SU-DHL-6 (cell line): ENCODE data around the gene ROR1.

ENCODE experiments used
- H2AFZ ChIP-seq: fragments of 200-600 bp; sonication (generic); 2 replicates; pipeline ENCODE4 v1.6.1; 2014; ENCODE audit warnings: low read depth, mild to moderate bottlenecking, moderate library complexity, mixed read lengths, antibody characterized with exemption, low read length; ENCODE audit not compliant: severe bottlenecking
- H3F3A ChIP-seq: fragments of 200-600 bp; shearing (Covaris generic); 2 replicates; pipeline ENCODE4 v1.6.0; 2016; ENCODE audit warnings: antibody characterized with exemption, mild to moderate bottlenecking; ENCODE audit not compliant: insufficient read depth
- H3K27ac ChIP-seq: fragments of 200-600 bp; sonication (generic); 2 replicates; pipeline ENCODE4 v1.5.1; 2016; ENCODE audit warnings: low read depth, mild to moderate bottlenecking, low read length, moderate library complexity, mixed read lengths
- H3K27me3 ChIP-seq: fragments of 200-600 bp; sonication (generic), shearing (Covaris generic); 2 replicates; pipeline ENCODE4 v1.6.0; 2014; ENCODE audit warnings: mild to moderate bottlenecking, low read length
- H3K36me3 ChIP-seq: fragments of 200-600 bp; sonication (generic); 2 replicates; pipeline ENCODE4 v1.6.1; 2014; ENCODE audit warnings: mild to moderate bottlenecking, low read length, mixed read lengths
- H3K4me2 ChIP-seq: fragments of 300-600, 200-600 bp; shearing (Covaris generic), sonication (generic); 2 replicates; pipeline ENCODE4 v1.6.0; 2014; ENCODE audit warnings: low read length, low read depth, mild to moderate bottlenecking; ENCODE audit not compliant: poor library complexity, severe bottlenecking
- H3K4me3 ChIP-seq: fragments of 200-600 bp; sonication (generic); 2 replicates; pipeline ENCODE4 v1.5.1; 2014; ENCODE audit warnings: antibody characterized with exemption, low read length, mild to moderate bottlenecking, mixed read lengths; ENCODE audit not compliant: insufficient read depth, poor library complexity, severe bottlenecking
- H3K79me2 ChIP-seq: fragments of 200-600 bp; sonication (generic); 2 replicates; pipeline ENCODE4 v1.6.1; 2014; ENCODE audit warnings: mild to moderate bottlenecking, low read length, moderate library complexity; ENCODE audit not compliant: insufficient read depth
- H3K9ac ChIP-seq: fragments of 200-600 bp; sonication (generic); 2 replicates; pipeline ENCODE4 v1.7.0; 2014; ENCODE audit warnings: mild to moderate bottlenecking, low read length
- H3K9me2 ChIP-seq: fragments of 200-600 bp; sonication (generic); replicated peaks from 2 replicates; pipeline ENCODE4 v1.6.1; 2014; ENCODE audit warnings: low read length; ENCODE audit not compliant: insufficient read depth
- H3K9me3 ChIP-seq: fragments of 200-600 bp; sonication (generic); 2 replicates; pipeline ENCODE4 v1.6.1; 2014; ENCODE audit warnings: low read length, mixed read lengths; ENCODE audit not compliant: insufficient read depth
- H4K20me1 ChIP-seq: fragments of 200-600 bp; sonication (generic); 2 replicates; pipeline ENCODE4 v1.6.1; 2014; ENCODE audit warnings: low read depth, mild to moderate bottlenecking, antibody characterized with exemption, low read length, moderate library complexity, mixed read lengths
- CTCF ChIP-seq: fragments of 200-600 bp; sonication (generic); IDR thresholded peaks from one replicate; pipeline ENCODE4 v1.5.1; 2017; ENCODE audit warnings: antibody characterized with exemption, mild to moderate bottlenecking, low read length, moderate library complexity; ENCODE audit not compliant: insufficient read depth, poor library complexity, severe bottlenecking
- EZH2phosphoT487 ChIP-seq: fragments of 200-600 bp; sonication (generic), shearing (Covaris generic); conservative IDR thresholded peaks from 2 replicates; pipeline ENCODE4 v1.6.1; 2018; ENCODE audit warnings: mild to moderate bottlenecking, antibody characterized with exemption, low read length, moderate library complexity, mixed read lengths

ROR1 gene

GRCh38 chr1:63843010-63843409 lies 69.2 kb downstream of the ROR1 start:
- Histone ChIP-seq H3K79me2 (no peaks in the 10 kb centered on the region), H3K27ac (no peak overlapping the region), H3K27me3 (no peaks in the 10 kb centered on the region), H2AFZ (no peak overlapping the region), H3K36me3 (no peaks in the 10 kb centered on the region), H4K20me1 (no peaks in the 10 kb centered on the region), H3K4me2 (no peak overlapping the region), H3K4me3 (no peak overlapping the region), H3F3A (no peaks in the 10 kb centered on the region), H3K9me2 (no peaks in the 10 kb centered on the region), H3K9me3 (no peaks in the 10 kb centered on the region), H3K9ac (no peak overlapping the region)
- TF ChIP-seq CTCF (no peak), EZH2phosphoT487 (no peak)

- Histone ChIP-seq H3F3A (no peaks in the 10 kb centered on the region), H3K27me3 (no peaks in the 10 kb centered on the region), H3K36me3 (no peaks in the 10 kb centered on the region), H4K20me1 (no peaks in the 10 kb centered on the region), H3K4me3 (no peak overlapping the region), H3K9me2 (no peaks in the 10 kb centered on the region), H2AFZ (no peak overlapping the region), H3K79me2 (no peaks in the 10 kb centered on the region), H3K27ac (no peak overlapping the region), H3K9me3 (no peaks in the 10 kb centered on the region), H3K4me2 (no peak overlapping the region), H3K9ac (no peak overlapping the region)
- TF ChIP-seq EZH2phosphoT487, result no peak
- TF ChIP-seq CTCF, result no peak
Measured at GRCh38 chr1:63843884-63844283, 70.1 kb downstream of the ROR1 start.

- H3K79me2 ChIP-seq, result no peaks in the 10 kb centered on the region
- TF ChIP-seq EZH2phosphoT487, result no peak
- TF ChIP-seq CTCF, result no peak
Measured at GRCh38 chr1:63845346-63845745, 71.5 kb downstream of the ROR1 start.

More at GRCh38 chr1:63845346-63845745, 71.5 kb downstream of the ROR1 start:
- Histone ChIP-seq H3F3A (no peaks in the 10 kb centered on the region), H3K9ac (no peak overlapping the region), H3K27me3 (no peaks in the 10 kb centered on the region), H2AFZ (no peak overlapping the region), H3K9me2 (no peaks in the 10 kb centered on the region), H4K20me1 (no peaks in the 10 kb centered on the region), H3K4me2 (no peak overlapping the region), H3K4me3 (no peak overlapping the region), H3K36me3 (no peaks in the 10 kb centered on the region), H3K27ac (no peak overlapping the region), H3K9me3 (no peaks in the 10 kb centered on the region)
